Stimulated activated CD4-positive, alpha-beta T cell treated with anti-CD3 and anti-CD28 coated beads, Interleukin-1b, Interleukin-23, amount 100 ng/mL, for 1 hour (primary cell): ENCODE measurements around the gene ZC3H12A.

Experiments used
- DNase-seq, 2 donors: peaks; one replicate each; pipeline ENCODE4 v3.0.0-alpha.2; 2020; ENCODE audit warnings: low read depth in 2 of 2

Gene ZC3H12A

GRCh38 chr1:37474046-37474696 lies at the start of gene ZC3H12A:
TSS of gene ZC3H12A (plus strand) at chr1:37474580. CDS start at chr1:37475497, 917 bp downstream.
- peak; percentile 92 to 94 for DNase-seq

DNA sequence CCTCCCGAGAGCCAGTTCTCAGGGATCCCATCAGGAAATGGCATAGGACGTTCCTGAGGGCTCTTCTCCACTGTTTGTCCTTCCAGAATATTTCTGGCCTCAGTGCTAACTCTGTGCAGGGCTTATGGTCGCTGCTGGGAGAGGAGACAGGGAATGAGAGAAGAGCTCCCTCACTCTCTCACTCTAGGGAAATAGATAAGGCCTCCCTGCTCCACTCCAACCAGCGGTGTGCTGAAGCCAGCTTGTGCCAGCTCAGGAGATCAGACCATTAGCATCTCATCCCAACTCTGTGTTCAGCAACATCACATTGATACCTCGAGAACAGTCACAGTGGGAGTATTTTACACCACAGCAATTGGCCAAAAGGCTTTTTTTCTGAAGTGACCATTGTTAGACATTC lies 49.2 kb upstream of the ZC3H12A start:
- DNase-seq = no peak

GRCh38 chr1:37429029-37429428 lies 45.4 kb upstream of the ZC3H12A start:
- DNase-seq = no peak

- no peak for DNase-seq
These were observed 44.0 kb upstream of the ZC3H12A start for GRCh38 chr1:37430103-37430985.

GRCh38 chr1:37432716-37433115 lies 41.7 kb upstream of the ZC3H12A start:
- no peak for DNase-seq

DNA sequence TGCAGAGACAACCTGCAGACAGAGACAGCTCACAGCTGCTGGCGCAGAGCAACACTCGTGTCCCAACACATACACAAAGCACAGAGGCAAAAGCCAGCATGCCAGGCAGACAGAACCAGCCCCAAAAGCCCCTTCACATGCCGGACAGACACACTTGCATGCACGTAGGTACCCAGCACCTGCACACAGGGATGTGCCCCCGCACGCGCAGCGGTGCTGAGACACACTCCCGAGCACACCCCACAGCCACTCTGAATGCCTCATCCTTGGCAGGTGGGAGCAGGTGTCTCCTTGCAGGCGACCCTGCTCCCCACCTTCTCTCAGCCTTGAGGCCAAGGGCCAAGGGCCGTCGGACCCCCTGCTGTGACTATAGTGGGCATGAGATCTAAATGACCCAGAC lies 41.2 kb upstream of the ZC3H12A start:
- DNase-seq = no peak

- DNase-seq = peak; percentile 26 to 69
These were observed 39.8 kb upstream of the ZC3H12A start for GRCh38 chr1:37434292-37435225.

GRCh38 chr1:37437087-37437486 lies 37.3 kb upstream of the ZC3H12A start:
- no peak for DNase-seq

DNA sequence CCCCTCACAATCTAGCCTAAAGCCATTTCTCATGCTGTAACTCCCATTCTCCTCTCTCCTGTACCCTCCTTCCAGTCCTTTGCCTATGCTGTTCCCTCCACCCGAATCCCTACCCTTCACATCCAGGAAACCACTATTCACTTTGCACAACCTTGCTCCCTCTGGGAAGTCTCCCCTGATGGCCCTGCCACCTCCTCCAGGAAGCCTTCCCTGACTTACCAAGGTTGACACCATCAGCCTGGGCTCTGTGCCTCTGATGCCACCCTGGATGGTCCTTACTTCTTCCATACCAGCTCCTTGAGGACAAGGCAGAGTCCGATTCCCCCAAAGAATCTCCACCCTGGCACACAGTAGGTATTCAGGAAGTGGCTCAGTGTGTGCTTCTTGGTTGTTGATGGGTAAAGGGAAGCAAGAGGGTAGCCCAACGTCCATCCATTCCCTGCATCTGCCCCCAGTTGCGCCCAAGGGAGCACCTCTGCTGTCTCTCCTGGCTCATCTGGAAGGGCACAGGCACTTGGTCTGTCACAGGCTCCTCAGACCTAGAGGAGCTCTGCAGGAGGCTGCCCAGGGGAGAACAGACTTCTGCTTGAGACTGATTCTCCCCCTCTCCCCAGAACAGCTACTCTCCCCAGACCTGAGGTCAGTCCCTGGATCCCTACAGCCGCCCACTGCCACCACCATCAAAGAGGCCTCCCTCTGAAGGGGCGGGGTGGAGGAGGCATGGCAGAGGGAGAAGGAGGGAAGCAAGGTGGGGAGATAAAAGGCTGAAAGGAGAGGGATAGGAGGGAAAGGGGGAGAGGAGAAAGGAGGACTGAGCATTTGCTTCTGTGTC lies 36.1 kb upstream of the ZC3H12A start:
- DNase-seq = no peak

- no peak for DNase-seq
These were observed 35.5 kb upstream of the ZC3H12A start for GRCh38 chr1:37438869-37439343.

DNA sequence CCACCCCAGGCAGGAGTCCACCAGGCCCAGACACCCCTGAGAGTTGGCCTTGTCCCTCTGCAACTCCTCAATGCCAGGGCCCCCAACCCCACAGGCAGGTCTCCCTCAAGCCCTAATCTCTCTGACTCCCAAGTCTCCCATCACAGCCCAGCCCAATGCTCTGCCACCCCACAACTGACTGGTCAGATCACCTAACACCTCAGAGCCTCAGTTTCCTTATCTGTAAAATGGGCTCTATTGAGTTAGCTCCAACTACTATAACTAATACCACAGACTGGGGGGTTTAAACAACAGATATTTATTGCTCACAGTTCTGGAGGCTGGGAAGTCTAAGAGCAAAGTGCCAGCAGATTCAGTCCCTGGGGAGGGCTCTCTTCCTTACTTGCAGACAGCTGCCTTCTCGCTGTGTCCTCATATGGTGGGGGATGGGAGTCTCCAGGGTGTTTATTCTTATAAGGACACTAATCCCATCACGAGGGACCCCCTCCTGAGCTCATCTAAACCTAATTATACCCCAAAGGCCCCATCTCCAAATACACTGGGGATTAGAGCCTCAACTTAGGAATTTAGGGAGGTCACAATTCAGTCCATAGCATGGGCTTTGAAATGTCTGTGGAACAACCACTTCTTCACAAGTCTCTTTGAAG lies 34.9 kb upstream of the ZC3H12A start:
- no peak for DNase-seq

DNA sequence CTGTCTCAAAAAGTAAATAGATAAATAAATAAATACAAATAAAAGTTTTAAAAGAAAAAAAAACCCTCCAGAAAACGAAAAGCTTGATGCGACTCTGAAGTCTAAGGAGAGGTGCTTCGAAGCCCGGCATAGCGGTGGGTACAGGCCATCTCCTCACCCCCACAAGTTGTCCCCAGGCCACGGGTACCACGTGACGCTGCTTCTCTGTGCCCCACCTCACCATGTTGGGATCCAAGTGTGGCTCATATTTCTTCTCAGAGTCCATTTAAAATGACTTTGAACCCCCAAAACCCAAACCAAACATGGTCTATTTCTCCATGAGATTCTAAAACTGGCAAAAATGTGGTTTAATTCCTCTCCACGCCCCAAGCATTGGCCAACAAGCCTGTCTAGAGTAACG lies 32.9 kb upstream of the ZC3H12A start:
- DNase-seq = no peak

DNA sequence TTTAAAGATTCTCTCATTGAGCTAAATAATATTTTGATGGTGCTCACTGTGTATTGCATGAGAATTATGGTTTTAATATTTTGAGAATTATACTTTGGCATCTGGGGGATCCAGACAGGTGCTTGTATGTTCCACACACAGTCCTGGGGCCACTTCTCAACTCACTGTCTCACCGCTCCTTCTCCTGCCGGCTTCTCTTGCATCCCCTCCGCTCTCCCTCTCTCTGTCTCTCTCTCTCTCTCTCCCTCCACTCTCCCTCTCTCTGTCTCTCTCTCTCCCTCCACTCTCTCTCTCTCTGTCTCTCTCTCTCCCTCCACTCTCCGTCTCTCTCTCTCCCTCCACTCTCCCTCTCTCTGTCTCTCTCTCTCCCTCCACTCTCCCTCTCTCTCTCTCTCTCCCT lies 32.2 kb upstream of the ZC3H12A start:
- DNase-seq = no peak

GRCh38 chr1:37442644-37443043 lies 31.7 kb upstream of the ZC3H12A start:
- no peak for DNase-seq

- no peak for DNase-seq
These were observed 27.5 kb upstream of the ZC3H12A start for GRCh38 chr1:37446874-37447273.

- no peak for DNase-seq
These were observed 26.2 kb upstream of the ZC3H12A start for GRCh38 chr1:37448185-37448584.

DNA sequence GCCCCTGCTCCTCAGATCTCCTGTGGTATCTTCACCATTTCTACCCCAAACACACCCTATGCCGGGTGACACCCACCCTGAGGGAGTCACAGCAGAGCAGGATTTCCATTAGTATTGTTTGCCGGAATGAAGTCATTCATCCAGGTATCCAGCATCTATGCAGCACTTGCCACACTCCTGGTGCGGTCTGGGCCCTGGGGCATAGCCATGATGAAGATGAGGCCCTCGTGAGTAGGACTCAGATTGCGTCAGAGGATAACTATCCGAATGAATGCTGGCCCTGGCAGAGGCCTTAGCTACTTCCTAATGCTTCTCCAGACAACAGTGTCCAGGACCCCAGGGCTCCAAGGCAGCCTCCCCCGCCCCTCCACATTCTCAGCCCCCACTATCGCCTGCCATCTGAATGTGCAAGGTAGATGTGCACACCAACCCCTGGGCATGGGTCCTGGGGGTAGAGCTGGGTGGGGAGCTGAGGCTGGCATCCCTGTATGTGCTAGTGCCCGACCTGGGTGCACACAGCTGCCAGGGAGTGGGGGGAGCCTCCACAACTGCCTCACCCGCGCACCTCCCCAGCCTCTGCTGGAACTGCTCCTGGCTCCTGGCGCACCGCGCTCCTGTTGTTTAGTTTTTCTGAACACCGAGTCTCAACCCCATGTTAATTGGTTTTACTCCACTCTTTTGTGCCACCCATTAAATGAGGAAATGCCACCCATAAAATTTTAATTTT lies 25.5 kb upstream of the ZC3H12A start:
- no peak for DNase-seq

DNA sequence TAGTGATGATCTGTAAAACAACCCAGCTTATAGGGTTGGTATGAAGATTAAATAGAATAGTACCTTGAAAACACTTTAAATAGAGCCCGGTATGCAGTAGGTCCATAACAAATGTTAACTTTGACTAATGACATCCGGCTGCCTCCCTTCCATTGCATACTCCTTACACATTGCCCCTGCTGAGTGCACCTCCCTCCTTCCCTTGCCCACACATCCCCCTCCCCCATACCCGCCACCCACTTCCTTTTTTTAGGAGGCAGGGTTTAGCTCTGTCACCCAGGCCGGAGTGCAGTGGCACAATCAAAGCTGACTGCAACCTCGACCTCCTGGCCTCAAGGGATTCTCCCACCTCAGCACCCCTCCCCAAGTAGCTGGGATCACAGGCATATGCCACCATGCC lies 24.4 kb upstream of the ZC3H12A start:
- DNase-seq = no peak

- no peak for DNase-seq
These were observed 22.0 kb upstream of the ZC3H12A start for GRCh38 chr1:37452416-37452815.

DNA sequence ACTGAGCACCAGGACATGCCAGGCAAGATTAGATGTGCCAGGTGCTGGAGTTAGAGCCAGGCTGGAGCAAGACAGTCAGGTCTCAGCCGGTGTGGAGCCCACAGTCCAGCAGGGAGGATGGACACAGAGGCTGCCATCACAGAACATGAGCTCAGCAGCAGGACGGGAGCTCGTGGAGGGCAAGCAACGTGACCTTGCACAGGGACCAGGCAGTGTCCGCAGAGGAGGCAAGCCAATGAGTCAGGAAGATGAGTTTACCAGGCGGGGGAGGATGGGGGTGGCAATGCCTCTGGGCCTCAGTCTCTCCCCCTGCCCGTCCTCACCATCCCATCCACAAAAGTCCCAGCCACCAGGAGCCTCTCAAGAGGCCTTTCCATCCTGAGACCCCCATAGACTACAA lies 20.7 kb upstream of the ZC3H12A start:
- no peak for DNase-seq
